AG04449 (cell line): ENCODE data around the gene RDH13.

Source experiments
- CTCF ChIA-PET: fragments of 350-600 bp; formaldehyde crosslinking; extraction: SDS; loops from one replicate; lab custom pipeline; 2021; ENCODE audit warnings: antibody characterized with exemption; lab: Yijun Ruan, JAX
- POLR2A ChIA-PET: fragments of 400-600, 350-600 bp; formaldehyde crosslinking; extraction: SDS; loops from one replicate; lab custom pipeline; 2020; ENCODE audit warnings: antibody characterized with exemption, inconsistent platforms; lab: Yijun Ruan, JAX
- DNase-seq: peaks from one replicate; pipeline ENCODE4 v3.0.0-alpha.2; 2010; ENCODE audit warnings: low read depth, low spot score
- H3K4me3 ChIP-seq: 2 replicates; pipeline ENCODE4 v1.5.1; 2011; ENCODE audit warnings: low read depth, mild to moderate bottlenecking, control low read depth, low read length
- TF ChIP-seq, protein P1 (sequence below): IDR thresholded peaks from one replicate; pipeline ENCODE4 v1.5.1; 2011; ENCODE audit warnings: mild to moderate bottlenecking, moderate library complexity, low read length, control low read depth, inconsistent platforms; ENCODE audit not compliant: insufficient read depth; ENCODE audit errors: missing control alignments

RDH13 gene

GRCh38 chr19:55079400-55080038 is 16.6 kb upstream of the RDH13 start:
- DNase-seq = no peak
- ChIA-PET CTCF (interaction anchor here (2.2 kb wide), 1 partner anchor 9 kb away, joined by 7 read pairs; no protein-coding TSS in a partner anchor), POLR2A (no interaction called here)
- TF ChIP-seq, protein P1, sequence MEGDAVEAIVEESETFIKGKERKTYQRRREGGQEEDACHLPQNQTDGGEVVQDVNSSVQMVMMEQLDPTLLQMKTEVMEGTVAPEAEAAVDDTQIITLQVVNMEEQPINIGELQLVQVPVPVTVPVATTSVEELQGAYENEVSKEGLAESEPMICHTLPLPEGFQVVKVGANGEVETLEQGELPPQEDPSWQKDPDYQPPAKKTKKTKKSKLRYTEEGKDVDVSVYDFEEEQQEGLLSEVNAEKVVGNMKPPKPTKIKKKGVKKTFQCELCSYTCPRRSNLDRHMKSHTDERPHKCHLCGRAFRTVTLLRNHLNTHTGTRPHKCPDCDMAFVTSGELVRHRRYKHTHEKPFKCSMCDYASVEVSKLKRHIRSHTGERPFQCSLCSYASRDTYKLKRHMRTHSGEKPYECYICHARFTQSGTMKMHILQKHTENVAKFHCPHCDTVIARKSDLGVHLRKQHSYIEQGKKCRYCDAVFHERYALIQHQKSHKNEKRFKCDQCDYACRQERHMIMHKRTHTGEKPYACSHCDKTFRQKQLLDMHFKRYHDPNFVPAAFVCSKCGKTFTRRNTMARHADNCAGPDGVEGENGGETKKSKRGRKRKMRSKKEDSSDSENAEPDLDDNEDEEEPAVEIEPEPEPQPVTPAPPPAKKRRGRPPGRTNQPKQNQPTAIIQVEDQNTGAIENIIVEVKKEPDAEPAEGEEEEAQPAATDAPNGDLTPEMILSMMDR = no peak
- H3K4me3 ChIP-seq = no peak overlapping the region

DNA sequence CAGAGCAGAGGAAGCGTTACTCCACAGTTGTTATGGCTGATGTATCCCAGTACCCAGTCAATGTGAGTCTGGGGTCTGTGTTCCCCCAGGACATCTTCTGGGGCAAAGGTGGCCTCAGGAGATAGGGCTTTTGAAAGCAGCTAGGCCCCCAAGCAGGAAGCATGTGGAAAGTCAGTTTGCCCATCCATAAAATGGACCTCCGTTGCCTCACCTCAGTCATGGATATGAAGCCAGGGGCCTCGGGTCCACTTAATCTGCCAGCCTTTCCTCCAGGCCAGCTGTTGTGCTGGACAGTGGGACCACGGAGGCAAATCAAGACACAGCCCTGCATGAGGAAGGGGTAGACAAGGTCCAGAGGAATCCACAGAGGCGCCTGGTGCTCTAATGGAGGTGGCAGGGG is 16.0 kb upstream of the RDH13 start:
- TF ChIP-seq, protein P1 = no peak
- no peak for DNase-seq
- ChIA-PET CTCF (interaction anchor here (2.2 kb wide), 1 partner anchor 9 kb away, joined by 7 read pairs; no protein-coding TSS in a partner anchor), POLR2A (no interaction called here)
- H3K4me3 ChIP-seq = no peak overlapping the region

- ChIA-PET CTCF (interaction anchor here (1.4 kb wide), 1 partner anchor 11 kb away, joined by 3 read pairs; no protein-coding TSS in a partner anchor), POLR2A (no interaction called here)
- H3K4me3 ChIP-seq = no peak overlapping the region
- no peak for DNase-seq
- TF ChIP-seq, protein P1 = no peak
These were observed 14.2 kb upstream of the RDH13 start for GRCh38 chr19:55077106-55077505.

DNA sequence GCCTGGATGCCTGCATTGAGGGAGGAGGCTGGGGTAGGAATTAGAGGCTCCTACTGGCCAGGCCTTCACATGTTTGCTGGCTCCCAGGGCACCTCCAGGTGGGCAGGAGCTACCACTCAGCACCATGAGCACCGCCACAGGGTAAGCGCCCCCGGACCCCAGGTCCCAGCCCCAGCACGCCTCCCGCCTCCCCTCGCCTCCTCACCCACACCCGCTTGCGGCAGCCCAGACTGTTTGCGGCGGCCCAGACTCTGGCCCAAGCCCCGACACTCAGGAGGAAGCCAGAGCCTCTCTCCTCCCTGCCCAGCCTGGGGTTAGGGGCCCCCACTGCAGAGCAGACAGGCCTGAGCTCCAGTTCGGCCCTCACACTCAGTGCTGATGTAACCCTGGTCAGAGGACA is 13.4 kb upstream of the RDH13 start:
- DNase-seq = no peak
- POLR2A ChIA-PET = no interaction called here
- TF ChIP-seq, protein P1 = no peak
- no peak overlapping the region for H3K4me3 ChIP-seq
- CTCF ChIA-PET = interaction anchor here (1.4 to 5.0 kb wide), 2 partner anchors 12 kb away, joined by 3 to 20 read pairs; no protein-coding TSS in a partner anchor

GRCh38 chr19:55075371-55075998 is 12.5 kb upstream of the RDH13 start, which contains the start of gene EPS8L1:
Gene EPS8L1 (plus strand): TSS chr19:55075869. CDS start chr19:55076445, 576 bp downstream.
- TF ChIP-seq, protein P1 = no peak
- H3K4me3 ChIP-seq = no peak within 1 kb of the TSS
- POLR2A ChIA-PET = no interaction called here
- CTCF ChIA-PET = interaction anchor here (5.0 kb wide), 1 partner anchor 13 kb away, joined by 20 read pairs; no protein-coding TSS in a partner anchor
- no peak for DNase-seq

DNA sequence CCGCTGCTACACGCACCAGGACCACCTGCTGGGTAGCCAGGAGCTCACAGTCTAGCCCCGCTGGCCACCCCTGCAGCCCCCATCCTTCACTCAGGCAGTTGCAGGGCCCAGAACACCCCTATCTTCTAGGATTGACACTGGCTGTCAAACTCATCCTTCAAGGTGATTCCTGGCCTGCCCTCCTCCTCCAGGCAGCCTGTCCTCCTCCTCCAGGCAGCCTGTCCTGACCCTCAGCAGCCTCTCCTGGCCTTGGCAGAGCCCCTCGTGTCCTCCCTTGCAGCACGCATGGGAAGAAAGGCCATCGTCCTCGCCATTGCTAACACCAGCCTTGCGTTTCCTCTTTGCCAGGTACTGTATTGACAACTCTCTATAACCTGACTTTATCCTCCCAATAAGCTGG is 9.0 kb upstream of the RDH13 start:
- ChIA-PET CTCF (interaction anchor here (5.0 kb wide), 1 partner anchor 17 kb away, joined by 20 read pairs; no protein-coding TSS in a partner anchor), POLR2A (no interaction called here)
- H3K4me3 ChIP-seq = no peak overlapping the region
- DNase-seq = no peak
- TF ChIP-seq, protein P1 = no peak
